SK-N-SH treated with all-trans-retinoic acid at 6 μM for 48 hours (cell line): ENCODE data around the gene ZFYVE19.

Experiments used
- RARB ChIP-seq: fragments of 250-450 bp; sonication (Bioruptor Pico); IDR thresholded peaks from 2 replicates; pipeline ENCODE4 v1.8.0; 2021; ENCODE audit warnings: mild to moderate bottlenecking, moderate library complexity
- ZFP3 ChIP-seq: fragments of 250-450 bp; sonication (Bioruptor Pico); IDR thresholded peaks from 2 replicates; pipeline ENCODE4 v1.5.0; 2020; ENCODE audit warnings: mild to moderate bottlenecking, moderate library complexity

- no peak for TF ChIP-seq RARB
- TF ChIP-seq ZFP3 (CRISPR knock-in tag) = no peak
These were observed 52.4 kb downstream of the ZFYVE19 start for GRCh38 chr15:40859206-40859851.
